B cell (primary cell): ENCODE data around the gene RASSF8. TPM values are rescaled to one million over a fixed set of nuclear protein-coding genes. Genes with fewer than 3 reads are reported as not detected.

ENCODE experiments used
- ATAC-seq: fragments of 200-7000 bp; cut with Tn5 transposase; one replicate; pipeline ENCODE4 v1.10.0; 2021; ENCODE audit warnings: low read depth, mild to moderate bottlenecking, moderate number of reproducible peaks, moderate library complexity
- CTCF ChIA-PET: fragments of 350-600 bp; sonication (Branson Sonifier 250); formaldehyde crosslinking; loops from one replicate; lab custom pipeline; 2021; ENCODE audit warnings: antibody characterized with exemption, inconsistent platforms; lab: Charles Lee
- POLR2A ChIA-PET: fragments of 350-600 bp; sonication (Branson Sonifier 250); formaldehyde crosslinking; loops from one replicate; lab custom pipeline; 2021; ENCODE audit warnings: antibody characterized with exemption; lab: Charles Lee
- DNase-seq: peaks from one replicate; pipeline ENCODE4 v3.0.0; 2013
- H2AFZ ChIP-seq: 2 replicates; pipeline ENCODE4 v1.6.1; 2012; ENCODE audit warnings: mild to moderate bottlenecking, low read depth, low read length; ENCODE audit not compliant: insufficient read depth, poor library complexity, severe bottlenecking
- H3K27ac ChIP-seq, 2 donors: 1 replicate in 1 of 2; 2 replicates in 1 of 2; pipeline ENCODE4 v1.5.1; 2012 to 2013; ENCODE audit warnings: low read length in 2 of 2, mild to moderate bottlenecking in 2 of 2, moderate library complexity in 1 of 2
- H3K27me3 ChIP-seq, 4 experiments: fragments of 200-600 bp in 1 of 4; sonication (generic) in 1 of 4; replicated peaks in 1 of 4; 1 replicate in 2 of 4; 2 replicates in 2 of 4; pipeline versions ENCODE4 v1.6.1 to v1.7.0; 2013 to 2016; ENCODE audit warnings: low read length in 3 of 4, mild to moderate bottlenecking in 2 of 4, mixed read lengths in 1 of 4, moderate library complexity in 1 of 4; ENCODE audit not compliant: insufficient read depth in 4 of 4, control insufficient read depth in 3 of 4; ENCODE audit errors: control extremely low read depth in 1 of 4
- H3K36me3 ChIP-seq, 2 experiments: replicated peaks in 1 of 2; 1 replicate in 1 of 2; 2 replicates in 1 of 2; pipeline versions ENCODE4 v1.6.1 to v1.7.1; 2013; ENCODE audit warnings: low read length in 1 of 2; ENCODE audit not compliant: insufficient read depth in 2 of 2, control insufficient read depth in 1 of 2; ENCODE audit errors: control extremely low read depth in 1 of 2, extremely low read depth in 1 of 2
- H3K4me1 ChIP-seq, 2 donors: fragments of 200-600 bp in 1 of 2; sonication (generic) in 1 of 2; 1 replicate in 1 of 2; 2 replicates in 1 of 2; pipeline versions ENCODE4 v1.5.1 to v1.6.1; 2013 to 2017; ENCODE audit warnings: low read length in 2 of 2; ENCODE audit not compliant: control insufficient read depth in 2 of 2, insufficient read depth in 2 of 2
- H3K4me2 ChIP-seq: replicated peaks from 2 replicates; pipeline ENCODE3; 2012; ENCODE audit warnings: mild to moderate bottlenecking, low read depth, low read length; ENCODE audit not compliant: poor library complexity, severe bottlenecking
- H3K4me3 ChIP-seq, 5 experiments: fragments of 200-600 bp in 1 of 5; sonication (generic) in 1 of 5; 1 replicate in 3 of 5; 2 replicates in 2 of 5; pipeline versions ENCODE4 v1.5.1 to v1.7.0; 2011 to 2016; ENCODE audit warnings: low read length in 4 of 5, mild to moderate bottlenecking in 4 of 5, low read depth in 2 of 5, control low read depth in 1 of 5, moderate library complexity in 1 of 5; ENCODE audit not compliant: insufficient read depth in 1 of 5; ENCODE audit errors: control extremely low read depth in 1 of 5, extremely low read depth in 1 of 5
- H3K79me2 ChIP-seq: fragments of 200-600 bp; sonication (generic); one replicate; pipeline ENCODE4 v1.6.0; 2016; ENCODE audit warnings: low read length; ENCODE audit not compliant: control insufficient read depth, insufficient read depth
- H3K9ac ChIP-seq: fragments of 200-600 bp; sonication (generic); 2 replicates; pipeline ENCODE4 v1.6.1; 2017; ENCODE audit warnings: mild to moderate bottlenecking, low read length, moderate library complexity
- H3K9me3 ChIP-seq, 3 donors: one replicate each; pipeline versions ENCODE4 v1.6.1 to v1.7.1; 2013; ENCODE audit warnings: low read length in 2 of 3; ENCODE audit not compliant: control insufficient read depth in 2 of 3, insufficient read depth in 1 of 3; ENCODE audit errors: control extremely low read depth in 1 of 3
- H4K20me1 ChIP-seq: 2 replicates; pipeline ENCODE4 v1.6.0; 2012; ENCODE audit warnings: mild to moderate bottlenecking, low read length; ENCODE audit not compliant: insufficient read depth, control insufficient read depth, poor library complexity, severe bottlenecking
- H3K27ac Mint-ChIP-seq: one replicate; pipeline ENCODE4 v1.8.0; 2021; ENCODE audit warnings: mixed read lengths
- H3K27me3 Mint-ChIP-seq: one replicate; pipeline ENCODE4 v1.8.0; 2021; ENCODE audit warnings: mixed read lengths
- H3K4me1 Mint-ChIP-seq: one replicate; pipeline ENCODE4 v1.8.0; 2021; ENCODE audit warnings: mixed read lengths
- H3K4me3 Mint-ChIP-seq: one replicate; pipeline ENCODE4 v1.8.0; 2021; ENCODE audit warnings: mixed read lengths
- H3K9me3 Mint-ChIP-seq: one replicate; pipeline ENCODE4 v1.8.0; 2022; ENCODE audit warnings: mixed read lengths; ENCODE audit not compliant: insufficient read depth
- EZH2 ChIP-seq: IDR thresholded peaks from 2 replicates; pipeline ENCODE4 v1.6.1; 2012; ENCODE audit warnings: borderline replicate concordance, low read depth, mild to moderate bottlenecking, moderate library complexity, low read length; ENCODE audit not compliant: insufficient read depth, poor library complexity, severe bottlenecking
- WGBS: methylation state at CpG from one replicate; pipeline ENCODE4 v1.1.5; 2013; ENCODE audit warnings: missing lambda C conversion rate; ENCODE audit not compliant: insufficient coverage; 5-methylcytosine and 5-hydroxymethylcytosine counted together
- intact Hi-C: fragments of 100-400 bp; cut with micrococcal nuclease; formaldehyde crosslinking; loops from one replicate; pipeline ENCODE4 v1.10.0; 2022
- polyA plus RNA-seq: library from polyadenylated mRNA; depleted of rRNA; stranded (reverse); fragments of >200 nt; gene quantifications from 2 replicates; pipeline ENCODE4 v1.2.3, GENCODE V29; 2012
- total RNA-seq, 2 donors: library from RNA; stranded (reverse); fragments of 120-200 nt in 1 of 2; gene quantifications; 1 replicate in 1 of 2; 2 replicates in 1 of 2; pipeline versions ENCODE4 v1.2.3 to v1.2.4, GENCODE V29; 2013 to 2022
- TF ChIP-seq, protein P1 (sequence below): fragments of 200-600 bp; IDR thresholded peaks from one replicate; pipeline ENCODE4 v1.8.0; 2022; ENCODE audit warnings: antibody characterized with exemption, mild to moderate bottlenecking

The RASSF8 gene
- total and polyA plus RNA-seq, 2 donors (not counting 1 experiment from before 2014, with no cell fraction given), result 0.01 to 0.49 TPM

DNA sequence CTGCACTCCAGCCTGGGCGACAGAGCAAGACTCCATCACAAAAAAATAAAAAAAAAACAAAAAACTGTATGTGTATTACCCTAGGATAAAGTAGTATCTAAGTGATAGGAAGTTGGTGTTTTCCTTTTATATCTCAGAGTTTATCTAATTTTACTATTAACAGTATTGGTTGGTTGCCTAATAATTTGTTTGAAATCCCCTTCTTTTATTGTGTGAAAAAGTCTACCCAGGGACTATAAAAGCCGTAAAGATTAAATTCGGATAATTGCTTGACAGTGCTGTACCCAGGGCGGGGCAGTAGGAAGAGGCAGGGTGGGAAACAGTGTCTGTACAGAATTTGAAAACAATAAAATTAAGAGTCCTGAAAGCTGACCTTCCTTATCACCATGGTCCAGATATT lies 78.4 kb downstream of the RASSF8 start:
- no peak for DNase-seq
- ChIA-PET CTCF (interaction anchor here (1.2 to 2.7 kb wide), 2 partner anchors 10 to 601 kb away, joined by 4 to 9 read pairs; no protein-coding TSS in a partner anchor), POLR2A (no interaction called here)
- no peak overlapping the region for H3K9ac ChIP-seq
- Mint-ChIP-seq H3K4me1 (no peaks in the 10 kb centered on the region), H3K27ac (no peak overlapping the region), H3K9me3 (no peaks in the 10 kb centered on the region), H3K4me3 (no peak overlapping the region), H3K27me3 (no peaks in the 10 kb centered on the region)
- WGBS, result 100% methylated on average over 2 of the region's 4 CpGs
- no peaks in the 10 kb centered on the region for H3K79me2 ChIP-seq
- H4K20me1 ChIP-seq, result no peaks in the 10 kb centered on the region
- H3K4me3 ChIP-seq, result no peak overlapping the region
- no peak overlapping the region for H3K27ac ChIP-seq
- no peaks in the 10 kb centered on the region for H3K4me1 ChIP-seq
- H3K36me3 ChIP-seq, result no peaks in the 10 kb centered on the region
- H3K9me3 ChIP-seq, result no peaks in the 10 kb centered on the region
- no peak overlapping the region for H2AFZ ChIP-seq
- no peaks in the 10 kb centered on the region for H3K27me3 ChIP-seq
- no peak overlapping the region for H3K4me2 ChIP-seq
- ATAC-seq, result no peak
- intact Hi-C loops, result no loop called here
- TF ChIP-seq EZH2, result no peak
- TF ChIP-seq, protein P1, sequence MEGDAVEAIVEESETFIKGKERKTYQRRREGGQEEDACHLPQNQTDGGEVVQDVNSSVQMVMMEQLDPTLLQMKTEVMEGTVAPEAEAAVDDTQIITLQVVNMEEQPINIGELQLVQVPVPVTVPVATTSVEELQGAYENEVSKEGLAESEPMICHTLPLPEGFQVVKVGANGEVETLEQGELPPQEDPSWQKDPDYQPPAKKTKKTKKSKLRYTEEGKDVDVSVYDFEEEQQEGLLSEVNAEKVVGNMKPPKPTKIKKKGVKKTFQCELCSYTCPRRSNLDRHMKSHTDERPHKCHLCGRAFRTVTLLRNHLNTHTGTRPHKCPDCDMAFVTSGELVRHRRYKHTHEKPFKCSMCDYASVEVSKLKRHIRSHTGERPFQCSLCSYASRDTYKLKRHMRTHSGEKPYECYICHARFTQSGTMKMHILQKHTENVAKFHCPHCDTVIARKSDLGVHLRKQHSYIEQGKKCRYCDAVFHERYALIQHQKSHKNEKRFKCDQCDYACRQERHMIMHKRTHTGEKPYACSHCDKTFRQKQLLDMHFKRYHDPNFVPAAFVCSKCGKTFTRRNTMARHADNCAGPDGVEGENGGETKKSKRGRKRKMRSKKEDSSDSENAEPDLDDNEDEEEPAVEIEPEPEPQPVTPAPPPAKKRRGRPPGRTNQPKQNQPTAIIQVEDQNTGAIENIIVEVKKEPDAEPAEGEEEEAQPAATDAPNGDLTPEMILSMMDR, result no peak

DNA sequence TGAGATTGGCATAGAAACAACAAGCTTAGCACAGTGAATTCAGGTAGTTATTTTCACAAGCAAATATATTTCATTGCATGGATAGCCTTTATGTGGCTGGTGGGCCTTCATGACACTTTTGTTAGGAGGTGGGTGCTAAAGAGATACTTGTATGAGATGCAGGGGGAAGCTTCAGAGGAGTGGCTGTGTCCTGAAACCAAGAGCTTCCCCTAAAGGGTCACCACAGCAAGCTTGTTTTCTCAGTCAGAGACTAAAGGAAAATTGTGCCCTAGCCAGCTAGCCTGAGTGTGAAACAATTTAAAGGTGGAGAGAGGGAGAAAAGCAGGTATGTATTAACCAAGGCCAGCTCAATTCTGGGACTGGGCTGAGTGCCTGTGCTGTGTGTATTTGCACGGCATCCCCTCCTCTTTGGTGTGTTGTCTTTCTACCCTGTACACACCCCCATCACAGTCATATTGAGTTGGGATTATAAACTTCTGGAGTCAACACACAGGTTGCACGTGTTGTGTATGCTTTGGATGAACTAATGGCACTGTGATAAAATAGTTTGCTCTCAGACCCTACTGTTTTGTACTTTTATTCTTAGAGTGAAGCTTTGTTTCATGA lies 79.2 kb downstream of the RASSF8 start:
- CTCF ChIA-PET, result interaction anchor here (1.2 to 2.7 kb wide), 2 partner anchors 11 to 602 kb away, joined by 4 to 9 read pairs; no protein-coding TSS in a partner anchor
- WGBS, result no CpG with 5 or more reads among the region's 2 CpGs
- Histone ChIP-seq H3K4me1 (no peaks in the 10 kb centered on the region), H3K4me2 (no peak overlapping the region), H4K20me1 (no peaks in the 10 kb centered on the region), H2AFZ (no peak overlapping the region), H3K9me3 (no peaks in the 10 kb centered on the region), H3K79me2 (no peaks in the 10 kb centered on the region), H3K9ac (no peak overlapping the region), H3K27ac (no peak overlapping the region), H3K27me3 (no peaks in the 10 kb centered on the region), H3K4me3 (no peak overlapping the region), H3K36me3 (no peaks in the 10 kb centered on the region)
- POLR2A ChIA-PET, result no interaction called here
- no peak overlapping the region for H3K27ac Mint-ChIP-seq
- TF ChIP-seq EZH2, result no peak
- TF ChIP-seq, protein P1, result no peak
- H3K27me3 Mint-ChIP-seq, result no peaks in the 10 kb centered on the region
- H3K9me3 Mint-ChIP-seq, result no peaks in the 10 kb centered on the region
- no peak for DNase-seq
- no peak for ATAC-seq
- no peaks in the 10 kb centered on the region for H3K4me1 Mint-ChIP-seq
- H3K4me3 Mint-ChIP-seq, result no peak overlapping the region
- intact Hi-C loops, result no loop called here
